A549 treated with RU486 at 1 μM for 4 hours (cell line): ENCODE data around the gene SUV39H1. TPM values are rescaled to one million over a fixed set of nuclear protein-coding genes. Genes with fewer than 3 reads are reported as not detected.

Experiments
- total RNA-seq: library from RNA; stranded (reverse); fragments of 200-300 nt; extraction: Qiagen RNA extraction; gene quantifications from 5 replicates; pipeline ENCODE4 v1.2.3, GENCODE V29; 2022; ENCODE audit warnings: low read depth

The SUV39H1 gene
- 16.8 to 22.3 TPM (median 22.0 TPM) in 5 replicates for total RNA-seq

DNA sequence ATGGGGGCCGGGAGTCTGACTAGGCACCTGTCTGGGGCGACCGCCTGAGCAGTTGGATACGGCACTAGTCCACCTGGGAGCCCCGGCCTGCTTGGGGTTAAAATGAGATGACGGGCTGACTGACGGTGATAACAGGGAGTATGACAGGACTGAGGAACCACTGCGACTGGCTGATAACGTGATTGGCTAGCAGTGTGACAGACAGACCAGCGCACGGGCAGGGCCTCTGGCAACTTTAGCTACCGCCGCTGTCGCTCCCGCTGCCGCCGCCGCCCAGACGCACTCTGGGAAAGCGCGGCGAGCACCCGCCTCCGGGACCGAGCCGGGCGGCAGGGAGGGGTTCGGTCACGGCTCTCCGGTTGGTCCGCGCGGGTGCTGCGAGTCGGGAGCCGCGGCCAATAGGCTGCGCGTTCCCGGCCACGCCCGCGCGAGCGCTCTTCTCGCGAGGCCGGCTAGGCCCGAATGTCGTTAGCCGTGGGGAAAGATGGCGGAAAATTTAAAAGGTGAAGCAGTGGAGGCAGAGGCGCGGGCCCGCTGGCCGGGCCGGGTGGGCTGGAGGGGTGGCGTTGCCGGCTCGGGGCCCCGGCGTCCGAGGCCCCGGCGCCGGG is at the start of gene SUV39H1:
SUV39H1 (plus strand) TSS at position 434 of the 608 bp plus-strand sequence; CDS start at position 485, 51 bp downstream.

DNA sequence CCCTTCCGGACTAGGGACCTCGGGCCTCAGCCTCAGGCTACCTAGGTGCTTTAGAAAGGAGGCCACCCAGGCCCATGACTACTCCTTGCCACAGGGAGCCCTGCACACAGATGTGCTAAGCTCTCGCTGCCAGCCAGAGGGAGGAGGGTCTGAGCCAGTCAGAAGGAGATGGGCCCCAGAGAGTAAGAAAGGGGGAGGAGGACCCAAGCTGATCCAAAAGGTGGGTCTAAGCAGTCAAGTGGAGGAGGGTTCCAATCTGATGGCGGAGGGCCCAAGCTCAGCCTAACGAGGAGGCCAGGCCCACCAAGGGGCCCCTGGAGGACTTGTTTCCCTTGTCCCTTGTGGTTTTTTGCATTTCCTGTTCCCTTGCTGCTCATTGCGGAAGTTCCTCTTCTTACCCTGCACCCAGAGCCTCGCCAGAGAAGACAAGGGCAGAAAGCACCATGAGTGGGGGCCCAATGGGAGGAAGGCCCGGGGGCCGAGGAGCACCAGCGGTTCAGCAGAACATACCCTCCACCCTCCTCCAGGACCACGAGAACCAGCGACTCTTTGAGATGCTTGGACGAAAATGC is 13.0 kb upstream of the SUV39H1 start, which contains the start of gene WAS:
WAS (plus strand) TSS at position 389 of the 572 bp plus-strand sequence; CDS start at position 444, 55 bp downstream.

Other genes starting within 250 kb of the SUV39H1 start
- gene SLC38A5, start 226.5 kb upstream of the SUV39H1 start, total RNA-seq = 0.10 to 0.79 TPM (median 0.25 TPM) in 4 of 5 replicates, not detected in the other
- gene FTSJ1, start 220.5 kb upstream of the SUV39H1 start, total RNA-seq = 65.7 to 71.0 TPM (median 67.6 TPM) in 5 replicates
- 13.8 to 17.4 TPM (median 15.7 TPM) in 5 replicates for gene PORCN, start 187.7 kb upstream of the SUV39H1 start, total RNA-seq
- 111 to 157 TPM (median 145 TPM) in 5 replicates for gene EBP, start 174.9 kb upstream of the SUV39H1 start, total RNA-seq
- gene TBC1D25, start 157.0 kb upstream of the SUV39H1 start, total RNA-seq = 9.3 to 11.1 TPM (median 10.6 TPM) in 5 replicates
- gene RBM3, start 122.2 kb upstream of the SUV39H1 start, total RNA-seq = 305 to 526 TPM (median 363 TPM) in 5 replicates
- 49.7 to 77.7 TPM (median 74.4 TPM) in 5 replicates for gene WDR13, start 99.2 kb upstream of the SUV39H1 start, total RNA-seq
- gene WAS, start 12.9 kb upstream of the SUV39H1 start, total RNA-seq = 0.20 to 0.54 TPM (median 0.32 TPM) in 4 of 5 replicates, not detected in the other
- gene GLOD5, start 65.0 kb downstream of the SUV39H1 start, total RNA-seq = not detected in 5 replicates
- gene GATA1, start 89.9 kb downstream of the SUV39H1 start, total RNA-seq = not detected in 5 replicates
- gene HDAC6, start 105.3 kb downstream of the SUV39H1 start, total RNA-seq = 26.4 to 30.9 TPM (median 28.9 TPM) in 5 replicates
- gene ERAS, start 129.8 kb downstream of the SUV39H1 start, total RNA-seq = 0.13 TPM in 1 of 5 replicates, not detected in the others
- gene PCSK1N, start 138.9 kb downstream of the SUV39H1 start, total RNA-seq = 21.2 to 60.8 TPM (median 51.8 TPM) in 5 replicates
- gene TIMM17B, start 201.0 kb downstream of the SUV39H1 start, total RNA-seq = 80.1 to 103 TPM (median 101 TPM) in 5 replicates
- gene PQBP1, start 201.2 kb downstream of the SUV39H1 start, total RNA-seq = 96.2 to 122 TPM (median 99.9 TPM) in 5 replicates
- 49.4 to 68.7 TPM (median 67.1 TPM) in 5 replicates for gene SLC35A2, start 214.9 kb downstream of the SUV39H1 start, total RNA-seq
- gene PIM2, start 222.3 kb downstream of the SUV39H1 start, total RNA-seq = 9.6 to 11.7 TPM (median 10.7 TPM) in 5 replicates